ENCODE data around the gene PROP1.
"Not testable (repeated sequence)": the region's sequence is repeated elsewhere in the genome, so short reads cannot be mapped to it uniquely, and the experiment has no call there.

The PROP1 gene

DNA sequence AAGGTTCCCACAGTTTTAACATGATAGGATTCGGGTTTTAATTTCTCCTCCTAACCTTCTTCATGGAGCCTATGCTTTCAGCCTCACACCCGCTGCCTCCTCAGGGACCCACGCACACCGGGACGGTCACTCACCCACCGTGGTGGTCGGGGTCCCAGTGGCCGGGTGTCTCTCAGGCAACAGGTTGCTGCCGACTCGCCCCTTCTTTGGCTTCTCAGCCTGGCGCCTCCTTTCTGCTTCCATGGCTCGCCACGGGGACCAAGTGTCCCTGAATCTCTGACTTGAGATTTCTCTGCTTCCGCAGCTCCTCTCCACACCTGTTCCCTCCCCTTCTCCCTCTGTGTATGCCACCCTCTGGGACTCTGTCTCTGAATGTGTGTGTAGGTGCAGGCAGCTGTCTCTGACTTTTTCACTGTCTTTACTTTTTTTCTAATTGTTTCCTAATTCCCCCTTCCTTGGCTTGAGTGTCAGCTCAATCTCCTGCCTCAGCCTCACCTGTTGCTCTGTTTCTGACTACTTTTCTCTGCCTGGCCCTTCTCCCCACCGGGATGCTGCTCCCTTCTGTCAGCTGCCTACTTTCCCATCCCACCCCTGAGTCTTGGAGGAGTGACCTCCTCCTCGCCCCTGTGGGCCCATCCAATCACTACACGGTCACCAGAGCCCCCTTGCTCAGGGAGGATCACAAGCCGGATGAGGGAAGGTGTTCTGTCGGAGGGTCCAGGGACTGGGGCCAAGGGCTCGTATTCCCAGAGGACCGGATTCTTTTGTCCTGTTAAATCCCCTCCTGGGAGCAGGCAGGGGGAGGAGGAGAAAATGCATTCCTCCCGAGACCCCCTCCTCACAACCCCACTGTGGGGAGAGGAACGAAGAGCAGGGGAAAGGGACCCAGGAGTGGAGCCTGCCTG lies at the start of gene PROP1:
Gene PROP1 (minus strand): TSS at position 552 of the 905 bp plus-strand sequence. CDS start 309 bp downstream, at position 243.
- DNase-seq = no peak

DNA sequence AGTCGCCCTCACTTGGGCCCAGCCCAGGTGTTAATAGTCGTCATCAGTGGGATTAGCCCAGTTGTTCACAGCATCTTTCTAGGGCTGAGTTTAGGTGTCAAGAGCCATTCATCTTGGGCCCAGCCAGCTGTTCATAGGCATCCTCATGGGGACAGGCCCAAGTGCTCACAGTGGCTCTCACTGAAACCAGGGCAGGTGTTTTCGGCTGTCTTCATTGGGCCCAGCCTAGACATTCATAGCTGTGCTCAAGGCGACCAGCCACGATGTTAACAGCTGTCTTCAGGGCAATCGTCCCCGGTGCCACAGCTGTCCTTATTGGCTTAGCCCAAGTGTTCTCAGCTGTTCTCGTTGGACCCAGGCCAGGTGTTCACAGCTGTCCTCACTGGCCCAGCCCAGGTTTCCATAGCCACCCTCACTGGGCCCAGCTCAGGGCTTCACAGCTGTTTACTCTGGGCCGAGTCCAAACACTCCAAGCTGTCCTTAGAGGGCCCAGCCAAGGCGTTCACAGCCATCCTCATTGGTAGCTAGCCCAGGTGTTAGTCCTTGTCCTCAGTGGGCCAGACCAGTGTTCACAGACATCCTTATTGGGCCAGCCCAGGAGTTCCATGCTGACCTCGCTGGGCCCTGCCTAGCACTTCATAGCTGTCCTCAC lies 23.5 kb upstream of the PROP1 start:
- not testable (repeated sequence) for DNase-seq

DNA sequence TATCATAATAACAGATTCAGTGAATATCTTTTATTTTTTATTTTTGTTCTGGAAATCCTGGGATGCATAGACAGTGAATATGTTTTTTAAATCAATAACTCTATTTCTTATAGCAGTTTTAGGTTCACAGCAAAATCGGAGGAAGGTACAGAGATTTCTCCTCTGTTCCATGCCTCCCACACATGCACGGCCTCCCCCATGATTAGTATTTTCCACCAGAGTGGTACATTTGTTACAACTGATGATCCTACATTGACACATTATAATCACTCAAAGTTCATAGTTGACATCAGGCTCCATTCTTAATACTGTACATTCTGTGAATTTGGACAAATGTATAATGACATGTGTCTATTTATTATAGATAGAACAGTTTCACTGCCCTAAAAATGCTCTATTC lies 16.7 kb upstream of the PROP1 start:
- not testable (repeated sequence) for DNase-seq

- not testable (repeated sequence) for DNase-seq
Observed at GRCh38 chr5:178011816-178012554, 15.9 kb upstream of the PROP1 start.

DNA sequence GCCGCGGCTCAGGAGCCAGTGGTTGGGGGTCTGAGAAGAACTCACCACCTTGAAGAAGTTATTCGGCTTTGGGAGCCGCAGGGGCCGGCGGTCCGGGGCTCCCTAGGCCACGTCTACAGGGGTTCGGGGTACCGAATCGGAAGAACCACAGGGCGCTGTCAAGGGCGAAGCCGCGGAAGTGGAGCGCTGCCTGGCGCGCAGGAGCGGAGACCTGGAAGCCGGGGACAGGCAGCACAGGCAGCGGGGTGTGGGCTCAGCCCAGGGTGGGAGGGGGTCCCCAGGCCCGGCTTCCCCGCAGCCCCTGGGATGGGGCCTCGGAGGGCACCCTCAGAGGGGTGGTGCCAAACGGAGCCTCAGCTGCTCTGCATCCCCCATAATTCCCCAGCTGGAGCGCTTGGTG lies 11.2 kb upstream of the PROP1 start:
- not testable (repeated sequence) for DNase-seq

DNA sequence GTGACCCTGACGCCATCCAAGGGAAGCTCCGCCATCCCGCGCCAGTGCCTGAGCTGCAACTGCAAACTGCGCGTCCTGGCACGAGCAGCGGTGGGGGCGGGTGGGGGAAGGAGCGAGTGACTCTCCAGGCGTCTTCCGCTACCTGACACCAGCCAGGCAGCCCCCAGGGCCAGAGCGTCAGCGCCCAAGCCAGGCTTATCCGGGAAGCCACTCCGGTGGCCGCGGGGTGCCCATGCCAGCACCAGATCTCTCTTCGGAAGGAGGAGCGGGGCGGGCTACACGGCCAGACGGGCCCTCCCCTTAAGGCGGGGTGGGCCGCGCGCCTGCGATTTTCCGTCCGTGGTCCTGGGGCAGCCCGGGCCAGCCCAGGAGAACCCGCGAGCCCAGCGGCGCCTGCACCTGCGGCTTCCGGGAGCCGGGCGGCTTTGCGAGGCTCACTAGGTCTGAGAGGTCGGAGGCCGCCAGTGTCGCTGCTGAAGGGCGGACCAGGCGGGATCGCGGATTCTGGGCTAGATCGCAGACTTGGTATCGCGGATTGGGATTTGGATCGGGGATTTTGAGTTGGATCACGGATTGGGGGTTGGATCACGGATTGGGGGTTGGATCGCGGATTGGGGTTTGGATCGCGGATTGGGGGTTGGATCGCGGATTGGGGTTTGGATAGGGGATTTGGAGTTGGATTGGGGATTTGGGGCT lies 10.6 kb upstream of the PROP1 start:
- not testable (repeated sequence) for DNase-seq

GRCh38 chr5:178006181-178006535 lies 10.1 kb upstream of the PROP1 start:
- not testable (repeated sequence) for DNase-seq

- DNase-seq = no peak
Observed at GRCh38 chr5:177997846-177998245, 1.8 kb upstream of the PROP1 start.

GRCh38 chr5:177997319-177997670 lies 1.3 kb upstream of the PROP1 start:
- DNase-seq = no peak

DNA sequence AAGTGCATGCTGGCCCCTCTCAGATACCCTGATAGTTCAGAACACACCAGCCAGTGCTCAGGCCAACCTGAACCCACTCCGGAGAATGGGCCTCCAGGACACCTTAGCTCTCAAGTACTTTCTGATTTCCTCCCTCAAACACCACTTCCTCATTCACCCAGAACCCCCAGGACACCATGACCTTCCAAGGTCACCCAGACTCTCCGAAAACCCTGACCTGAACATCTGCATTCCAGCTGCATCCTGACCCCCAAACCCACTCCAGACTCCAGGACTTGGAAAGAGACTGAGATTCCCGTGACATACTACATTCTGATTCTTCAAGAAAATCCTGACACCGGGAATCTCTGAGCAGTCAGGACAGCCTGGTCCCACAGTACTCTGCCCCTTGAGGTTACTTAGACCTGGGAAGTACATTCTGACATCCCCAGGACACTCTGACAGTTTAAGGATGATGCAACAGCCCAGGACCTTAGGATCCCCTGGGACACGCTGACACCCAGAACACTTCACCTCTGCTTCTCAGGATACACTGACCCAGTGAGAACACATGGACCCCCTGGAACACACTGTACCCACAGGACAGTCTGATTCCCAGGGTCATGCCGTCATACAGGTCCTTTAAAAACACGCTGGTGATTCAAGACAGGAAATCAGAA lies 747 bp upstream of the PROP1 start:
- no peak for DNase-seq

- DNase-seq = no peak
Observed at GRCh38 chr5:177994561-177995190, 1.4 kb downstream of the PROP1 start.

DNA sequence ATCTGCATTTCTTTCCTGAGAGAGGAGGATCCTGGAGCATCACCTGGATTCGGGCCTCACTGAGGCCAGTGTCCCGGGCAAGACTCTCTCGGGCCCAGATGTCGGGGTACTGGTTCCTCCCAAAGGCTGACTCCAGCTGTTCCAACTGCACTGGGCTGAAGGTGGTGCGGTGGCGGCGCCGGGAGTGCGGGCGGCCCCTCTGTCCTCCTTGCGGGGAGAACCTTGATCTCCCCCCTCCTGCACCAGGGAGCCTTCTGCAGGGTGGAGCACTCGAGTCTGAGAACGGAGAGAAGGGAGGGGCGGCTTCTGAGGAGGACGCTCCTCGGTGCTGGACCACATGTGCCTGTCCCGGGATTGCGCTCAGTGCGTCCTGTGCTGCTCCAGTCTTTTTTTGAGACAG lies 2.0 kb downstream of the PROP1 start:
- DNase-seq = no peak

- no peak for DNase-seq
Observed at GRCh38 chr5:177992466-177992865, 3.6 kb downstream of the PROP1 start.

DNA sequence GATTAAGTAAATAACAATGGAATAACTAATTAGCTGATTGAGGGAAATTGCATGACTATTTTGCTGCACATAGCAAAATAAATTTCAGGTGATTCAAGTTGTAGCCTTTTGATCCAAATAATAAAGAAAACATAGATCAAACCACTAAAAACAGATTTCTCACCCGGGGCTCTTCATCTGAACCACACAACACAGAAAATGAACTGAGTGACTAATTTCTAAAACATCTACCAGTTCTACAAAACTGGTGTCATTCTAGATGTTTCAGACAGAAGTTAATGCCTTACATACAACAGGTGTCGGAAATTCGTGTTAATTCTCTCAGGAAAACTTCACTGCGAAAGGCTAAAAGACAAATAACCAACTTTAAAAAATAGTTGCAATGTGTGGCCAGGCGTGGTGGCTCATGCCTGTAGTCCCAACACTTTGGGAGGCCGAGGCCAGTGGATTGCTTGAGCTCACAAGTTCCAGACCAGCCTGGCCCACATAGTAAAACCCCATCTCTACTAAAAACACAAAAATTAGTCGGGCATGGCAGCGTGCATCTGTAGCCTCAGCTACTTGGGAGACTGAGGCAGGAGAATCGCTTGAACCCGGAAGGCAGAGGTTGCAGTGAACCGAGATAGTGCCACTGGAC lies 6.9 kb downstream of the PROP1 start:
- DNase-seq = no peak

DNA sequence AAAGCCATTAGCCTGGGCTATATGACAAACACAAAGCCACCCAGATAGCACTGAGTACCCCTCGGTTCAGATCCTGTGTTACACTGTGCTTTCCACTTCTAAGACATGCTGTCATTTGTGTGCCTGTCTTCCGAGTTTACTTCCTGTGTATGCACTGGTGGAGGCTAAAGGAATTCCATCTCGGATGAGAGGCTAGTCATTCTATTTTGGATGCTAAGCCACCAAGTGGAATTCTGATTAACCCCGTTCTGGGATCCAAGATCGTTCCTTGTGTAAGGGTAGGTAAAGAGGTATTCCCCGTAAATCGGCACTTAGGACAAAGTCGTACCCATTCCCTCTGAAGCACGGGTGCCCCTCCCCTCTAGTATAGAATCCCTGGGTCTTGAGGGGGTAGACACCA lies 8.7 kb downstream of the PROP1 start:
- DNase-seq = no peak

DNA sequence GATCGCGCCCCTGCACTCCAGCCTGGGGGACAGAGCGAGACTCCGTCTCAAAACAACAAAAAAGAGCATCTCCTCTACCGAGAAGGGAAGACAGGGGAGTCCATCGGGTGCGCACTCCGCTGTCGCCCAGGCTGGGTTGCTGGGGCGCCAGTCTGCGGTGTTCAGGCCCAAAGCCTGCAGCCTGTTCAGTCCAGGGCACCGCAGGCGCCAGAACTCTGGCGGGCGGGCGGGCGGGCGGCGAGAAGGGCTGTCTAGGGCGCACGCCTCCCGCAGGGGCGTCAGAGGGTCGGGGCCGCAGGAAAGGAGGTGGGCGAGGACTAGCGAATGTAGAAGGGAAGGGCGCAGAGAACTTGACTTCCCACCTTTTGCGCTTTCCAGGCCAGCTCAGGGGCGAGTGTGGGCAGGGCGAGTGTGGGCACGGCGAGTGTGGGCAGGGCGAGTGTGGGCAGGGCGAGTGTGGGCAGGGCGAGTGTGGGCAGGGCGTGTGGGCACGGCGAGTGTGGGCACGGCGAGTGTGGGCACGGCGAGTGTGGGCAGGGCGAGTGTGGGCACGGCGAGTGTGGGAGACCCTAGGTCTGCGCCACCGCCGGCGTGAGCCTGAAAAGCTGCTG lies 10.5 kb downstream of the PROP1 start:
- no peak for DNase-seq

DNA sequence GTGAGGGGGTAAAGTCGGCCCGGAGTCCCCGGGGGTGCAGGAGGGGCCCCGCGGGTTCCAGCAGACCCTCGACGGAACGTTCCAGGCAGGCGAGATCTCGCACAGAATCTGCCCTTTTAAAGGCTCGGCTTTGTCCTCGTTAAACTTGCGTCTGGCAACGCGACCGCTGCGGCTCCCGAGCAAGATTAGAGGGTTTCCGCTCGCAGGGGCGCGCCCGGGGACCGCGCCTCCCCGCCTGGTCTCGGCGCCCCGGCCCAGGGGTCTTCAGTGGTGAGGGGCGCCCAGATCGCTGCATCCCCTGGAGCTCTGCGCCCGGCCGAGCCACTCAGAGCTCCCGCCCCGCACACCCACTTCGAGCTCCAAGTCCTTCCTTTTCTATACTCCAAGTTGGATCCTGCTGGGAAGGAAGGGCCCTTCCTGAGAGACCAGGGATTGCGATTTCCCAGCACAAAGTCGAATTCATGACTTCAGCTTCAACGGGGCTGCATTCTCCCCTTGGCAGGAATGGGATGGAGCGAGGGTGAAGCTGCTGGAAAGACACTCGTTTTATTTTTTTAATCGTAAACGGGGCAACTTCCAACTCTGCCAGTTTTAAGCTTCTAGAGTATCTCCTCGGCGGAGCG lies 11.3 kb downstream of the PROP1 start:
- DNase-seq = no peak

DNA sequence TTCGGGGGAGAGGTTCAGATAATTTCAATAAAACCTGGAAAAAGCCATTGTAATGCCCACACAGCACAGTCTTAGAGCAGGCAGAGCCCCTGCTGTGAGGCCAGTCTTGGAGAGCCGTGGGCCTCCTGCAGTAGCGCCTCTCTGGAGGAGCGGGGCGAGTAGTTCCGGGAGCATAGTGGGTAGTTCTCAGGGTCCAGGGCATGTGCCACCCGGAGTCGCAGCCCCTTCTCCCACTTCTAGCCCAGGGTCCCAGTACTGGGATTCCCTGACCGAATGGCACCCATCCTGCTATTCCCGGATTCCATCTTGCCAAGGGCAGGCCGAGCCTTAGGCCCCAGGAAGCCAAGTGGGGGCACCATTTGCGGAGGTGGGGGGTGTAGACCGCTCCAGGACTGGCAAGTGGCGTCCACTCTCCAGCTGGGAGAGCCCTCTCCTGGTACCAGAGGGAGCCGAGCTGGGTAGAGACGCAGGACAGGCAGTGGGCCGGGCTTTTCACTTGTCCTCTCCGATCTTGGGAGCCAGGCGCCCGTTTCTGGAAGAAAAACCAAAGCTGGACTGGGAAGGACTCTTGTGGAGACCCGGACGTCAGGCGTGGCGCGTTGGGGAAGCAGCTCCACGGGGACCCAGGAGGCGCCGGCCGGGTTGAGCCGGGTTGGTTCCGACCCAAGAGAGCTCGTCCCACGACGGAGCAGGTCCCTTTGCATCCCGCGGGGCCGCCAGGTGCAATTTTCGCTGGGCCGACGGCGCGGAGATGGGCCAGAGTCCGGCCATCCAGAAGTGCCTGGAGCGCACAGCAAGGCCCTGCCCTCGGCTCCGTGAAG lies 12.1 kb downstream of the PROP1 start:
- DNase-seq = no peak

- no peak for DNase-seq
Observed at GRCh38 chr5:177982956-177983355, 13.1 kb downstream of the PROP1 start.
